ENCODE measurements around the gene PTGR2. TPM values are rescaled to one million over a fixed set of nuclear protein-coding genes. Genes with fewer than 3 reads are reported as not detected.

PTGR2 gene
- total RNA-seq, 1 donor from 2014 or later = 5.8 TPM

DNA sequence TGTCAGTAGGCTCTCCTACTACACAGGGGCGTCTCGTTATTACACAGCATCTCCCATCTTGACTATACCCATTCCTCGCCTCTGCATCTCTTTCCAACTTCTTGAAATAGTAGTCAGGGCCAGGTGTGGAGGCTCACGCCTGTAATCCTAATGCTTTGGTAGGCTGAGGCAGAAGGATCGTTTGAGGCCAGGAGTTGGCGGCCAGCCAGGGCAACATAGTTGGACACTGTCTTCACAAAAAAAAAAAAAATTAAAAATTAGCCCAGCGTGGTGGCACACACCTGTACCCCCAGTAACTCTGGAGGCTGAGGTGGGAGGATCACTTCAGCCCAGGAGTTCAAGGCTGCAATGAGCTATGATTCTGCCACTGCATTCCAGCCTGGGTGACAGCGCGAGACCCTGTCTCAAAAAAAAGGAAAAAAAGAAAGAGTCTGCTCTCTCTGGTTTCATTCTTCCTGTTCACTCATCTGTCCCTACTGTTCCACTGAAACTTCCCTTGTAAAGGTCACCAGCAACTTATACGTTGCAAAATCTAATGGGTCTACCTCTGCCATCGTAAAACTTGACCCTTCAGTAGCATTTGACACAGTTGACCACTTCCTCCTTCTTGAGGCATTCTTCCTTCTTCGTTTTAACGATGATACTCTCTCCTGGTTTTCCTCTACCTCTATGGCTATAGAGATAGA lies 41.0 kb upstream of the PTGR2 start:
- no peak for FAIRE-seq
- H3K27me3 ChIP-seq (ENCODE audit: control insufficient read depth, insufficient read depth, low read length) = no peaks in the 10 kb centered on the region
- TF ChIP-seq, protein P1, sequence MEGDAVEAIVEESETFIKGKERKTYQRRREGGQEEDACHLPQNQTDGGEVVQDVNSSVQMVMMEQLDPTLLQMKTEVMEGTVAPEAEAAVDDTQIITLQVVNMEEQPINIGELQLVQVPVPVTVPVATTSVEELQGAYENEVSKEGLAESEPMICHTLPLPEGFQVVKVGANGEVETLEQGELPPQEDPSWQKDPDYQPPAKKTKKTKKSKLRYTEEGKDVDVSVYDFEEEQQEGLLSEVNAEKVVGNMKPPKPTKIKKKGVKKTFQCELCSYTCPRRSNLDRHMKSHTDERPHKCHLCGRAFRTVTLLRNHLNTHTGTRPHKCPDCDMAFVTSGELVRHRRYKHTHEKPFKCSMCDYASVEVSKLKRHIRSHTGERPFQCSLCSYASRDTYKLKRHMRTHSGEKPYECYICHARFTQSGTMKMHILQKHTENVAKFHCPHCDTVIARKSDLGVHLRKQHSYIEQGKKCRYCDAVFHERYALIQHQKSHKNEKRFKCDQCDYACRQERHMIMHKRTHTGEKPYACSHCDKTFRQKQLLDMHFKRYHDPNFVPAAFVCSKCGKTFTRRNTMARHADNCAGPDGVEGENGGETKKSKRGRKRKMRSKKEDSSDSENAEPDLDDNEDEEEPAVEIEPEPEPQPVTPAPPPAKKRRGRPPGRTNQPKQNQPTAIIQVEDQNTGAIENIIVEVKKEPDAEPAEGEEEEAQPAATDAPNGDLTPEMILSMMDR (IDR thresholded peaks at IDR 0.05; ENCODE audit: insufficient read depth, low read length, severe bottlenecking) = no peak
- no peak overlapping the region for H3K4me3 ChIP-seq (ENCODE audit: low read depth, low read length)
- H3K36me3 ChIP-seq (ENCODE audit: control insufficient read depth, insufficient read depth, low read length) = no peaks in the 10 kb centered on the region
- DNase-seq (ENCODE audit: low read depth) = no peak

DNA sequence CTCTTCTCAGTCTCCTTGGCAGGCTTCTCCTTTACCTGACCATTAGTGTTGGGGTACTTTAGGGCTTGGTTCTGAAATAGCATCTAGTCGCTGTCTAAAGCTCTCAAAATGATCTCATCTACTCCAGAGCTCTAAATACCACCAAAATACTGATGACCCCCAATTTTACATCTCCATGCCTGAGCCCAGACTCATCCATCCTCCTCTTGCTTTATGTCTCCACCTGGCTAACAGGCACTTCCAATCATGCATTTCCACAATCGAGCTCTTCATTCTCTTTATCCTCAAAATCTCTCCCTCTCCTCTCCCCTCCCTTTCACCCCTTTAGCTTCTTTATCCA lies 40.5 kb upstream of the PTGR2 start:
- no peak overlapping the region for H3K4me3 ChIP-seq (ENCODE audit: low read depth, low read length)
- TF ChIP-seq, protein P1 (IDR thresholded peaks at IDR 0.05; ENCODE audit: insufficient read depth, low read length, severe bottlenecking) = no peak
- H3K27me3 ChIP-seq (ENCODE audit: control insufficient read depth, insufficient read depth, low read length) = no peaks in the 10 kb centered on the region
- DNase-seq (ENCODE audit: low read depth) (no peak), FAIRE-seq (no peak)
- no peaks in the 10 kb centered on the region for H3K36me3 ChIP-seq (ENCODE audit: control insufficient read depth, insufficient read depth, low read length)

DNA sequence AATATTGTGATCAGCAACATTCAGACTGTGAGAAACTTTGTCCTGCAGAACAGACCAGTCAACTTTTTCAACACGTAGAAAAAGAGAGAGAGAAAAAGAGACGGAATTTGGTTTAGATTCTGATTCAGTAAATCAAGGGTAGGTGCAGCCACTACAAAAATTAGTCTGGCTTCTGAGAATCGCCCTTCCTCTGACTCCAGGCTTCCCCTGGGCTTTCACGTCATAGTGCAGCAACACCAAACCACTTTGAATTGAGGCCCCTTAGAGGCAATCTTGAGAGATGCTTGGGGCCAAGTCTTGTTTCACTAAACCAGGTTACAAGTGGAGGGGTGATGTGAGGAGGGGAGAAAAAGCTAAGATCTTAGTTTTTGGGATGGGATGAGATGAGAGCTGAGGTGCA lies 37.5 kb upstream of the PTGR2 start:
- FAIRE-seq (no peak), DNase-seq (ENCODE audit: low read depth) (no peak)
- H3K36me3 ChIP-seq (ENCODE audit: control insufficient read depth, insufficient read depth, low read length) = no peaks in the 10 kb centered on the region
- H3K4me3 ChIP-seq (ENCODE audit: low read depth, low read length) = no peak overlapping the region
- TF ChIP-seq, protein P1 (IDR thresholded peaks at IDR 0.05; ENCODE audit: insufficient read depth, low read length, severe bottlenecking) = no peak
- H3K27me3 ChIP-seq (ENCODE audit: control insufficient read depth, insufficient read depth, low read length) = no peaks in the 10 kb centered on the region

DNA sequence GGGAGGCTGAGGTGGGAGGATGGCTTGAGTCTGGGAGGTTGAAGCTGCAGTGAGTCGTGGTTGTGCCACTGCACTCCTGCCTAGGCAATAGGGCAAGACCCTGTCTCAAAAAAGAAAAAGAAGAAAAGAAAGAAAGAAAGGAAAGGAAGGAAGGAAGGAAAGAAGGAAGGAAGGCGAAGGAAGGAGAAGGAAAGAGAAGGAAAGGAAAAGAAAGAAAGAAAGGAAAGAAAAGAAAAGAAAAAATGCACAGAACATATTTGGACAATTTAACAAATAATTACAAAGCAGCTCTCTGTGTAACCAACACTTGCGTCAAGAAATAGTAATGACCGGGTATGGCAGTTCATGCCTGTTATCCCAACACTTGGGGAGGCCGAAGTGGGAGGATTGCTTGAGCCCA lies 35.8 kb upstream of the PTGR2 start:
- FAIRE-seq (no peak), DNase-seq (ENCODE audit: low read depth) (no peak)
- TF ChIP-seq, protein P1 (IDR thresholded peaks at IDR 0.05; ENCODE audit: insufficient read depth, low read length, severe bottlenecking) = no peak
- H3K4me3 ChIP-seq (ENCODE audit: low read depth, low read length) = no peak overlapping the region
- H3K36me3 ChIP-seq (ENCODE audit: control insufficient read depth, insufficient read depth, low read length) = no peaks in the 10 kb centered on the region
- no peaks in the 10 kb centered on the region for H3K27me3 ChIP-seq (ENCODE audit: control insufficient read depth, insufficient read depth, low read length)

DNA sequence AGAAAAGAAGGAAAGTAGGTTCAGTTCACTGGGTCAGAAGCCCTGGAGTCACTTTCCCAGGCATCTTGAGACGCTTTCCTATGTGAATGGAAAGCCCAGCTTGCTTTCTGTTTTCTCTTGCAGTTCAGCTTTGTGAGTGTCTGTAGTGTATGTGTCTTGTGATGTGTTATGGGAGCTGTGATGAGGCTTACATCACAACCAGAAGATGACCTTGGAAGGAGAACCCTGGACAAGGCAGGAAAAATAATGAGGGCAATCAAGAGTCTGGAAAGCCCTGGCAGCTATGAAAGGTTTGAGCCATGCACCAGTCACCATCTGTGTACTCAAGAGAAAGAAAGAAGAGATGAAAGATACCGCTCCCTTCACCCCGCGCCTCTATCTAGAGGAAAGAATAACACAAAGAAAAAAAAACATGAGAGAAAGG lies 35.2 kb upstream of the PTGR2 start:
- no peak for DNase-seq (ENCODE audit: low read depth)
- no peak for FAIRE-seq
- Histone ChIP-seq H3K36me3 (ENCODE audit: control insufficient read depth, insufficient read depth, low read length) (no peaks in the 10 kb centered on the region), H3K4me3 (ENCODE audit: low read depth, low read length) (no peak overlapping the region), H3K27me3 (ENCODE audit: control insufficient read depth, insufficient read depth, low read length) (no peaks in the 10 kb centered on the region)
- TF ChIP-seq, protein P1 (IDR thresholded peaks at IDR 0.05; ENCODE audit: insufficient read depth, low read length, severe bottlenecking) = no peak
